ENCODE measurements around the gene TSSK6.

DNA sequence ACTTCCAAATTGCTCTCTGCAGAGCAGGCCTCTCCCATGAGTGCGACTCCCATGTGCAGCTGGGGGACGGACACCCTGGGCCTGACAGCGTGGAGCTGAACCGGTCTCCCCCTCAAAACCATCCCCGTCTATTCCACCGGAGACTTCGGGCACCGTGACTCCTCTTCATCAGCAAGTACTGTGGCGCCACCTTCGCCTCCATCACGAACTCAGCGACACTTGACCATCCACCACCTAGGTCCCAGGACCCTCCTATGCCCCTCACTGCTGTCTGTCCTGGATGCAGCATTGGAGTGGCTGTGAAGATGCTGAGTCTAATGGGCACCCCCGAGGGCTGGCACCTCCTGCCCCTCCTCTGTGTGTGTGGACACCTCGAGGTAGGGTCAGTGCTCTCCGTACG lies 43.3 kb upstream of the TSSK6 start:
- TF ChIP-seq, protein P1, sequence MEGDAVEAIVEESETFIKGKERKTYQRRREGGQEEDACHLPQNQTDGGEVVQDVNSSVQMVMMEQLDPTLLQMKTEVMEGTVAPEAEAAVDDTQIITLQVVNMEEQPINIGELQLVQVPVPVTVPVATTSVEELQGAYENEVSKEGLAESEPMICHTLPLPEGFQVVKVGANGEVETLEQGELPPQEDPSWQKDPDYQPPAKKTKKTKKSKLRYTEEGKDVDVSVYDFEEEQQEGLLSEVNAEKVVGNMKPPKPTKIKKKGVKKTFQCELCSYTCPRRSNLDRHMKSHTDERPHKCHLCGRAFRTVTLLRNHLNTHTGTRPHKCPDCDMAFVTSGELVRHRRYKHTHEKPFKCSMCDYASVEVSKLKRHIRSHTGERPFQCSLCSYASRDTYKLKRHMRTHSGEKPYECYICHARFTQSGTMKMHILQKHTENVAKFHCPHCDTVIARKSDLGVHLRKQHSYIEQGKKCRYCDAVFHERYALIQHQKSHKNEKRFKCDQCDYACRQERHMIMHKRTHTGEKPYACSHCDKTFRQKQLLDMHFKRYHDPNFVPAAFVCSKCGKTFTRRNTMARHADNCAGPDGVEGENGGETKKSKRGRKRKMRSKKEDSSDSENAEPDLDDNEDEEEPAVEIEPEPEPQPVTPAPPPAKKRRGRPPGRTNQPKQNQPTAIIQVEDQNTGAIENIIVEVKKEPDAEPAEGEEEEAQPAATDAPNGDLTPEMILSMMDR (IDR thresholded peaks at IDR 0.05) = no peak
- TF ChIP-seq POLR2A (IDR thresholded peaks at IDR 0.05) (no peak), POLR2AphosphoS5 (IDR thresholded peaks at IDR 0.05) (no peak)
